Stimulated activated naive CD8-positive, alpha-beta T cell treated with anti-CD3 and anti-CD28 coated beads, Interleukin-15, amount 100 ng/mL, for 72 hours (primary cell): ENCODE results near the gene LRRTM4.

ENCODE experiments used
- ATAC-seq: fragments of 150-1000 bp; cut with Tn5 transposase; 2 replicates; pipeline ENCODE4 v1.10.0; 2021; ENCODE audit warnings: mild to moderate bottlenecking, moderate library complexity
- DNase-seq, 2 donors: peaks; one replicate each; pipeline ENCODE4 v3.0.0; 2021 to 2022
- H3K27ac Mint-ChIP-seq, 2 donors: one replicate each; pipeline ENCODE4 v1.8.0; 2022; ENCODE audit warnings: mild to moderate bottlenecking in 2 of 2, mixed read lengths in 2 of 2, moderate library complexity in 2 of 2
- H3K27me3 Mint-ChIP-seq: one replicate; pipeline ENCODE4 v1.8.0; 2022; ENCODE audit warnings: mixed read lengths
- H3K4me1 Mint-ChIP-seq: one replicate; pipeline ENCODE4 v1.8.0; 2022; ENCODE audit warnings: mild to moderate bottlenecking, mixed read lengths
- H3K4me3 Mint-ChIP-seq, 2 donors: one replicate each; pipeline ENCODE4 v1.8.0; 2022; ENCODE audit warnings: mild to moderate bottlenecking in 2 of 2, mixed read lengths in 2 of 2, moderate library complexity in 1 of 2
- H3K9me3 Mint-ChIP-seq, 2 donors: one replicate each; pipeline ENCODE4 v1.8.0; 2022; ENCODE audit warnings: mixed read lengths in 2 of 2

The LRRTM4 gene

DNA sequence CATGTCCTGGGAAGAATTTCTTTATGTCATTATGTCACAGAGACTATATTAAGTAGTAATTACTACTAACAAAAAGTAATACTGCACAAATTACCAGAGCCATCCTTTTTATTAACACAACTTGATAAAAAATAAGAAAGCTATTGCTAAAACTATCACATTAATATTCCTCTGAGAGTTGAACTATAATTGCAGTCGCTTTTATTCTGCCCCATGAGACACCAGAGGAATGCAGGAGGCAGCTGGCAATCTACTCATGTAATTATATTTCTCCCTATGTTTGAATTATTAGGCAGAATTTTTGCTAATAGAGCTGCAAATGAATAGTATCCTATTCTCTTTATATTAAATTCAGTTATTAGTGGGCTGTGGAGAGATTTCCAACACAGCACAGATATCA, 220.7 kb downstream of the LRRTM4 start:
- H3K27me3 Mint-ChIP-seq = no peaks in the 10 kb centered on the region
- H3K4me1 Mint-ChIP-seq = no peaks in the 10 kb centered on the region
- ATAC-seq (no peak), DNase-seq (no peak)
- no peak overlapping the region for H3K4me3 Mint-ChIP-seq
- no peaks in the 10 kb centered on the region for H3K9me3 Mint-ChIP-seq
- no peak overlapping the region for H3K27ac Mint-ChIP-seq

DNA sequence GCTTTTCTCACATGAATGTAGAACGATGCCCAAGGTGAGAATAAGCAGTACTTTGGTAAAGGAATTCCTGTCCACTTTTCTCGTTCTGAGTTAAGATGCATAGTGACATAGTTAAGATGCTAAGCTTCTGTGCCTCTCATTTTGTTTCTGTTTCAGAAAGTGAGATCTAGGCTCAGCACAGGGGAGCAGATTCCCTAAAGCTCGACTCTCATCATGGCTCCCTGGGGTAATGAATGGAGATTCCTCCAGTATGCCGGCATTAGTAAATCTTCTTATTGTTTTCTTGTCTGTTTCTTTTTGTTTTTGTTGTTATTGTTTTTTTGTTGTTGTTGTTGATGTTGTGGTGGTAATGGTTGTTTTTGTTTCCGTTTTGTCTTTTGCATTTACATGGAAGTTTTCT, 225.4 kb downstream of the LRRTM4 start:
- Mint-ChIP-seq H3K4me3 (no peak overlapping the region), H3K27ac (no peak overlapping the region), H3K4me1 (no peaks in the 10 kb centered on the region), H3K27me3 (no peaks in the 10 kb centered on the region), H3K9me3 (no peaks in the 10 kb centered on the region)
- DNase-seq = no peak
- no peak for ATAC-seq

DNA sequence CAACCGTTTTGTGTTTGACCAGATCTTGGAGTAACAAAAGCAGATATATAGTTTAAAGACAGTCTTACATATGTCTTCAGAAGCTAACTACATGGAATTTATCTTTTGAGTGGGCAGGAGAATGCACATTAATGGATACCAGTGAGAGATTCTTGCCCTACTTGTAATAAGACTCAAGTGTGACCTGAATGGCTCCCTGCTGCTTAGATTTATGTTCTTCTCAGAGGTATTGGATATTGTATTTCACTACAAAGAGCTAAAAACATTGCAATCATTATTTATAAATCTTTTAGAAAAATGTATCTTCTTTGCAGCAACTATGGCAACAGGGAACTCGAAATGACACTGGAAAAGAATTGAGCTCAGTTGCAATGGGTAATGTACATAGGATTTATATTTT, 227.7 kb downstream of the LRRTM4 start:
- Mint-ChIP-seq H3K4me3 (no peak overlapping the region), H3K9me3 (peaks cover 0 to 8% of the 10 kb centered on the region in 2 donors), H3K27ac (no peak overlapping the region), H3K27me3 (no peaks in the 10 kb centered on the region), H3K4me1 (no peaks in the 10 kb centered on the region)
- ATAC-seq (no peak), DNase-seq (no peak)

DNA sequence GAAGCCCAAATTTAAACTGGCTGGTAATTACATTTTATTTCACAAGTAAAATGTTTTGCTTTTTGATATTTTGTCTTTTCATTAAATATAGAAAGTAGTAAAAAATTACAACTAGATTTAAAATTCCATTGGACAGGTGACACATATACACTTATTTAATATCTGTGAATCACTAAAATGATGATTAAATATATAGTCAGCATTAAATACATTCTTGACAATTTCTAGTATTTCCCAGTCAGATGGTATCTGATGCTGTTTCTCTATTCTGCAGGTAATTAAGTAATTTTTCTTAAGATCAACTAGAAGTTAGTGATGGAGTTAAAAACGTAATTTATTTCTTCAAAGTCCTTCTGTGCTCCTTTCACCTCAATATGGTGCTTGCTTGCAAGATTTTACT, 237.8 kb downstream of the LRRTM4 start:
- ATAC-seq (no peak), DNase-seq (no peak)
- no peaks in the 10 kb centered on the region for H3K27me3 Mint-ChIP-seq
- no peaks in the 10 kb centered on the region for H3K4me1 Mint-ChIP-seq
- H3K9me3 Mint-ChIP-seq = peaks cover 7 to 10% of the 10 kb centered on the region in 2 donors
- H3K4me3 Mint-ChIP-seq = no peak overlapping the region
- H3K27ac Mint-ChIP-seq = no peak overlapping the region

DNA sequence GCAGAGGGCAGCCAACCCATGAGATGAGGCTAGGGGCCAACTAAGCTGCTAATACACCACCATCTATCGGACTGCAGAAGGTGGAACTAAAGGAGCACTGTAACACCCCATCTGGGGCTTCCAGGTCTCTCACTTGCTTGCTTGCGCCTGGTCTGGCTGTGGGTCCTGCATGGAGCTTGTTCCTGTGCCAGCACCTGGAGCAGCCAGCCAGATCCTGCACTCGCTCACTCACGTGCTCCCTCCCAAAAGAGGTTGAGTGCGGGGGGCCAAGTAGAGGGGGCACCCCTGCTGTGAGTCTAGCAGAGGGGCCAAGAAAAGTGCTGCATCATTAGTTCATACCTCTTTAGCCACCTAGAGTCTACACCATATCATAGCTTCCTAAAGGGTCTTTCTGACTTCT, 250.9 kb downstream of the LRRTM4 start:
- ATAC-seq = no peak
- Mint-ChIP-seq H3K27ac (no peak overlapping the region), H3K4me3 (no peak overlapping the region), H3K9me3 (peaks cover 23 to 32% of the 10 kb centered on the region in 2 donors), H3K27me3 (no peaks in the 10 kb centered on the region), H3K4me1 (no peaks in the 10 kb centered on the region)
- DNase-seq = no peak

DNA sequence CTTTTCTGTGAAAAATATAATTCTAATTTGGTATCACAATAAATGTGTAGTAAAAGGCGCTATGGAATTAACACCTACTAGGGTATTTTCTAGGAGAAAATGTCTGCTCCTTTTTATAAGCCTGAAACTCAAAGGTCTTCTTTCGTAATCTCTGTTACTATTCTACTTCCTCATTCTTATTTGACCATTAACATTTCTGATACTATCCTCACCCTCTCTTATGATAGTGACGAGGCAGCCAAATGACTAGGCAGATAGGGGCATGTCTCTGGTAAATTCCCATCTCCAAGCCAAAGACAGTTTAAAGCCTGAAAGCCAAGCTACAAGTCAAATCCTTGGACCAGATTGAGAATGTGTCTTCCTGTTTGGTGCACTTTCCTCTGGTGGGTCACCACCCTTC, 251.7 kb downstream of the LRRTM4 start:
- H3K9me3 Mint-ChIP-seq = peaks cover 23 to 36% of the 10 kb centered on the region in 2 donors
- H3K4me3 Mint-ChIP-seq = no peak overlapping the region
- ATAC-seq = no peak
- H3K4me1 Mint-ChIP-seq = no peaks in the 10 kb centered on the region
- H3K27me3 Mint-ChIP-seq = no peaks in the 10 kb centered on the region
- H3K27ac Mint-ChIP-seq = no peak overlapping the region
- DNase-seq = no peak

DNA sequence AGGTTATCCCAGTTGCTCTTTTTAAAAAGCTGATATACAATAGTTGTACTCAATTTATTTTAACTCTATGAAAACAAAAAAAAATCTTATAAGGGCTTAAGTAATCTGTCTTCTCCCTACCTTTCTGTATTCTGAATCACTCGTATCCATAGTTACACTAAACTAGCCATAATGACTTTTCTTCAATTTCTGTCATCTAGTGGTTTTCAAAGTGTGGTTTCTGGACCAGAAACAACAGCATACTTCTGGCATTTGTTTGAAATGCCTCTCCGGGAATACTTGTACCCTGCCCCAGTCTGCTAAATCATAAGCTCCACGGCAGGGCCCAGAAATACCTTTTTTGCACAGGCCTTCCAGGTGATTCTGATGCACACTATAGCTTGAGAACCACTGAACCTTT, 253.6 kb downstream of the LRRTM4 start:
- ATAC-seq (no peak), DNase-seq (no peak)
- Mint-ChIP-seq H3K9me3 (peaks cover 25 to 30% of the 10 kb centered on the region in 2 donors), H3K27ac (no peak overlapping the region), H3K27me3 (no peaks in the 10 kb centered on the region), H3K4me3 (no peak overlapping the region), H3K4me1 (no peaks in the 10 kb centered on the region)

DNA sequence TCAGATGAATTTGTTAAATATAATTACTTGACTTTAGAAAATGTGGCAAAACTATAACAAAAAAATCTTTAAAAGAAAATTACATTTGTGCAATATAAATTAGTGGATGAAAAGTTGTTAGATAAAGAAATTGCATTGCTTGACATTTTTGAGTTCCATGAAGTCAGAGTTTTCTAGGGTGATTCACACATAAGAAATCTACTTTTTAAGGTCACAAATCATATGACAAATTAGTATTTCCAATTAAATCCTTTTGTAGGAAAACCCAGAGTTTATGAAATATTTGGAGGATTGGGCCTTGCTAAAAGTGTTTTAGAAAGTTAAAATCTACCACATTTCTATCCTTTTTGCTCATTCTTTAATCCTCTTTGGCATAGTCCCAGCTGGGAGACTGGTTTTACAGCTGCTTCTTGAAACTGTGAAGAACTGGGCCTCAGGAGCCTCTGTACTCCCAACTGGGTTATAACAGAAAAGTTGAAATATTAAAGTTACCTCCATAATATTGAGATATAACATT, 289.2 kb downstream of the LRRTM4 start:
- H3K4me3 Mint-ChIP-seq = no peak overlapping the region
- DNase-seq (no peak), ATAC-seq (no peak)
- H3K9me3 Mint-ChIP-seq = peaks cover 17 to 28% of the 10 kb centered on the region in 2 donors
- no peaks in the 10 kb centered on the region for H3K27me3 Mint-ChIP-seq
- H3K27ac Mint-ChIP-seq = no peak overlapping the region
- H3K4me1 Mint-ChIP-seq = no peaks in the 10 kb centered on the region

DNA sequence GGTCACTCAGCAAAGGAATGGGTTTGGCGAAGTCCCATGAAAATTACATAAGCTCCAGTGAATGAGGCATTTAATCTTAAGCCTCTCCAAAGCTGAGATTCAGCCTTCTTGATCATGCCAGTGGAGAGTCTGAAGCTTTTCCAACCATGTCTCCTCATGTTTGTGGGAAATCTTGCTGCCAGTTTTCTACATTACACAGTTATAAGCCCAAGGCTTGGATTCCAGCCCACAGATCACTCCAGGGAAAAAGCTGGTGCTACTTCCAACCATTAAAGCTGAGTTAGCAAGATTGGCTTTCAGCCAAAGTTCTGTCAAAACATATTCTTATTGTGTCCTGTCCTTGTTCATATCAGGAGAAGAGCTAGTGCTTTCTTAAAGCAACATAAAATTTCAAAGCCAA, 293.8 kb downstream of the LRRTM4 start:
- no peak for DNase-seq
- no peaks in the 10 kb centered on the region for H3K4me1 Mint-ChIP-seq
- ATAC-seq = no peak
- no peaks in the 10 kb centered on the region for H3K27me3 Mint-ChIP-seq
- no peak overlapping the region for H3K27ac Mint-ChIP-seq
- no peak overlapping the region for H3K4me3 Mint-ChIP-seq
- peaks cover 4 to 9% of the 10 kb centered on the region in 2 donors for H3K9me3 Mint-ChIP-seq

DNA sequence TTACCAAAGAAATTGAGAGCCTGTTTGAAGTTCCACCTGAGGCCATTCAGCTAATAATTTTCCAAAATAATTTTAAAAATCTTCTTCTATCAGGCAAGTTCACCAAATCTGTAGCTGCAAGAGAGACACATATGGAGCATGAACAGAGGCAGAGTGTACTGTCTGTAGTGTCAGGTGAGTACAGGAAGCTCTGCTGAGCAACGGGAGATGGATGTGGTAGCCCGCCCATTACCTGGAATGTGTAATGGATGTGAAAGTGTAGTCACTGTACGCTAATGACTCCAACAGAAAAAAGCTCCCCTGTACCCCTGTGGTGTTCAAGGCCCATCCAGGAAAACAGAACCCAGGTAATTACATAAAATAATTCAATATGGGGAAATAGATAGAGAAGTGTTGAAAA, 311.5 kb downstream of the LRRTM4 start:
- DNase-seq (no peak), ATAC-seq (no peak)
- no peak overlapping the region for H3K27ac Mint-ChIP-seq
- no peaks in the 10 kb centered on the region for H3K4me1 Mint-ChIP-seq
- H3K27me3 Mint-ChIP-seq = no peaks in the 10 kb centered on the region
- H3K4me3 Mint-ChIP-seq = no peak overlapping the region
- H3K9me3 Mint-ChIP-seq = peaks cover 5 to 6% of the 10 kb centered on the region in 2 donors

DNA sequence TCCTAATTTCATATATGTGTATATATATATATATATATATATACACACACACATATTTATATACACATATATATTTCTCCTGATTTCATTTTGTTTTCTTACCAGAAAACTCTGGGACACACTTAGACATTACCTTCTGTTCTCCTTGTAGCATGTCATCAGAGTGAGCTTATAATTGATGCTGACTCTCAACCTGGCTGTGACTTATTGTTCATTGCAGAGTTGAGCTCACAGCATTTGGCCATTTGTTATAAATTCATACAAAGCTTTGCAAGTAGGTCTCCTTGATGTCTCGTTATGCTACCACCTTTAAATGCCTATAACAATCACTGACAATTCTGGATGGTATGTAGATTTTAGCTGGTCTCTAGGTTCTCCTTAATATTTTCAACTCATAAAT, 314.8 kb downstream of the LRRTM4 start:
- DNase-seq = no peak
- H3K4me3 Mint-ChIP-seq = no peak overlapping the region
- ATAC-seq = no peak
- no peak overlapping the region for H3K27ac Mint-ChIP-seq
- no peaks in the 10 kb centered on the region for H3K4me1 Mint-ChIP-seq
- no peaks in the 10 kb centered on the region for H3K27me3 Mint-ChIP-seq
- peaks cover 7 to 10% of the 10 kb centered on the region in 2 donors for H3K9me3 Mint-ChIP-seq

DNA sequence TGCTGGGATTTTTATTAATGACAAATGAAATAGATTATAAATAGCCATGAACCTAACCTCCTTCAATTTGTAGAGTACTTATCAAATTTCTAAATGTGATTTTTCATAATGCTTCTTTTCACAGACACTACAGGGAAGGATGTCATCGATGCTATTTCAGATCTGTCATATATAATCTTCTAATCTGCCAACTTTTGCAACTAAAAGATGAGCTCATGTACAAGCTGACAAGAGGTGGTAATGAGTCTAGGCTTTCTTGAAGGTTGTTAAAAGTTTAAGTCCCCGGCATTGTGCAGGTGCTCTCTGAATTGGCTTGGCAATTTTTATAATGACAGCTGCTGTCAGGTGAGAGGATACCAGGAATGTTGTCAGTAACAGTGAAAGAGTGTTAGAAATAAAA, 320.4 kb downstream of the LRRTM4 start:
- no peak for ATAC-seq
- H3K4me3 Mint-ChIP-seq = no peak overlapping the region

DNA sequence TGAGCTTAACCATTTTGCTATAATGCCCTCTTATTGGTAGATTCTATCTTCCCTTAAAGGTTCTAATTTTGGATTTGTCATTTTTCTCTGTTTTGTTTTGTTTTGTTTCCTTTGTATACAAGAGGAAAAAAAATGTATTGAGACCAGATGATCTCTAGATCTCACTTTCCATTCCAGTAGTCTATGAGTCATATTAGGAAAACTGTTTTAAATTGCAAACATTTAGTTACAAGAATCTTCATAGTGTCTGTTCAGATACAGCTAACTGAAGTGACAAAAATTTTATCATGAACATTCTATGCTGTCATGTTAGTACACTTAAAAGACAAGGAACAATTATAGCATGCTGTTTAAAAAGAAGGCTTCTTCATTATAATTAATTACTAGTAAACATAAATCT, 322.8 kb downstream of the LRRTM4 start:
- H3K9me3 Mint-ChIP-seq = no peaks in the 10 kb centered on the region
- no peak for ATAC-seq
- no peaks in the 10 kb centered on the region for H3K27me3 Mint-ChIP-seq
- no peak overlapping the region for H3K27ac Mint-ChIP-seq
- H3K4me1 Mint-ChIP-seq = no peaks in the 10 kb centered on the region
- no peak for DNase-seq
- H3K4me3 Mint-ChIP-seq = no peak overlapping the region

More for the DNA sequence above, 320.4 kb downstream of the LRRTM4 start:
- H3K4me1 Mint-ChIP-seq = no peaks in the 10 kb centered on the region
- no peak for DNase-seq
- H3K27me3 Mint-ChIP-seq = no peaks in the 10 kb centered on the region
- H3K9me3 Mint-ChIP-seq = peaks cover 7 to 10% of the 10 kb centered on the region in 2 donors
- H3K27ac Mint-ChIP-seq = no peak overlapping the region

DNA sequence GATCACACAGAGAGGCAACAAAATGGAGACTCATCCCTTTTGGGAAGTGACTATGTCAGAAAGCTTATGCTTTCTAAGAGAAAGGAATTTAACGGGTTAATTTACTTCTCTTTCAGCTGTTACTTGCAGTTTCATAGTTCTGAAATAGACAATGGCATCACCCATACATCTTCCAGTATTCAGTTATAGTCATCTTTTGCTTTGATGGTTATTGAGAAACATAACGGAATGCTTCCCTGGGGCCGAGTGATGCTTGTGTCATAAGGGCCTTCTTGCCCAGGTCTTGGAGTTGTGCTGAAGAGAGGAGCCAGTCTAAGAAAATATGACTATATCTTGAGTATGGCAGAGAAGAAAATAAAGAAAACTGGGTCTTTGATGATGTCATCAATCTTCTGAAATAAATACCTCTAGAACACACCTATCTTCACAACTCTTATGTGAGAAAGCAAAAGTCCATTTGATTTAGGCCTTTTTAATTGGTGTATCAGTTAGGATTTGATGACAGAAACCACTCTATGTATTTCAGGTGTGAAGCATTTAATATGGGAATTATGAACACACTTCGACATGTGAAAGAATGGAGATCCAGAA, 328.2 kb downstream of the LRRTM4 start:
- Mint-ChIP-seq H3K27me3 (no peaks in the 10 kb centered on the region), H3K4me3 (no peak overlapping the region), H3K9me3 (peaks cover 0 to under 1% of the 10 kb centered on the region in 2 donors), H3K27ac (no peak overlapping the region), H3K4me1 (no peaks in the 10 kb centered on the region)
- no peak for ATAC-seq
- no peak for DNase-seq

DNA sequence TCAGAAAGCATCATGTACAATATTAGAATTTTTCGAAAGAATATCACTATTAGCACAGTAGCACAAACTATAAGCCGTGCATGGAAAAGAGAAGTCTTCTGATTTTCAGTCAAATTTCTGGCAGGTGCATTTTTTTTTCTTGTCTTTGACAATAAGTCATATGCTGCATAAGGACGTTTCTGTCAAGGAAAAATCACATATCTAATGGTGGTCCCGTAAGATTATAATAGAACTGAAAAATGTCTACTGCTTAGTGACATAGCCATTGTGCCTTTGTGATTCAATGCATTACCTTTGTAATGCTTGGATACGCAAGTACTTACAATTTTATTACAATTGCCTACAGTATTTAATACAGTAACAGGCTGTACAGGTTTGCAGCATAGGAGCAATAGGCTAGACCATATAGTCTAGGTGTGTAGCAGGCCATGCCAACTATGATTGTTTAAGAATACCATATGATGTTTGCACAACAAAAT, 329.3 kb downstream of the LRRTM4 start:
- H3K27ac Mint-ChIP-seq = no peak overlapping the region
- peaks cover 8 to 9% of the 10 kb centered on the region in 2 donors for H3K9me3 Mint-ChIP-seq

DNA sequence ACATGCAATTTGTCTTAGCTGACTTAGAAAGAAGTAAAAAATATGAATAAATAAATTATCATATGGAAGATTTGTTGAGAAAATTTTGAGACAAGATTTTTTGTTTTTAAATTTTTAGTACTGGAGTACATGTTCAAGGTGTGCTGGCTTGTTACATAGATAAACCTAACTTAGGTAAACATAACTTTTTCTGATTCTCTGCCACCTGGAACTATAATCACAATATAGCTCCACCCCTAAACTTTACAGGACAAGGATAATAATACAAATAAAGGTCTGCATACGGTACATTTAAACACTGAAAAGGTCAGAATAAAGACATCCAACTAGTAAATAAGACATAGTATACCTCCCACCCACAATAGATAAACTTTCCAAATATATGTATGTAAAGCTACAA, 330.5 kb downstream of the LRRTM4 start:
- no peak for ATAC-seq
- H3K27me3 Mint-ChIP-seq = no peaks in the 10 kb centered on the region
- H3K27ac Mint-ChIP-seq = no peak overlapping the region
- H3K4me1 Mint-ChIP-seq = no peaks in the 10 kb centered on the region
- DNase-seq = no peak
- peaks cover 8 to 9% of the 10 kb centered on the region in 2 donors for H3K9me3 Mint-ChIP-seq
- H3K4me3 Mint-ChIP-seq = no peak overlapping the region

More for the DNA sequence above, 329.3 kb downstream of the LRRTM4 start:
- Mint-ChIP-seq H3K4me3 (no peak overlapping the region), H3K27me3 (no peaks in the 10 kb centered on the region), H3K4me1 (no peaks in the 10 kb centered on the region)
- DNase-seq (no peak), ATAC-seq (no peak)
